NCI-H146 (cell line): ENCODE results near the gene GLT8D1.

Experiments used
- DNase-seq: peaks from one replicate; lab custom pipeline; 2025; lab: John Stamatoyannopoulos, UW

The GLT8D1 gene

DNA sequence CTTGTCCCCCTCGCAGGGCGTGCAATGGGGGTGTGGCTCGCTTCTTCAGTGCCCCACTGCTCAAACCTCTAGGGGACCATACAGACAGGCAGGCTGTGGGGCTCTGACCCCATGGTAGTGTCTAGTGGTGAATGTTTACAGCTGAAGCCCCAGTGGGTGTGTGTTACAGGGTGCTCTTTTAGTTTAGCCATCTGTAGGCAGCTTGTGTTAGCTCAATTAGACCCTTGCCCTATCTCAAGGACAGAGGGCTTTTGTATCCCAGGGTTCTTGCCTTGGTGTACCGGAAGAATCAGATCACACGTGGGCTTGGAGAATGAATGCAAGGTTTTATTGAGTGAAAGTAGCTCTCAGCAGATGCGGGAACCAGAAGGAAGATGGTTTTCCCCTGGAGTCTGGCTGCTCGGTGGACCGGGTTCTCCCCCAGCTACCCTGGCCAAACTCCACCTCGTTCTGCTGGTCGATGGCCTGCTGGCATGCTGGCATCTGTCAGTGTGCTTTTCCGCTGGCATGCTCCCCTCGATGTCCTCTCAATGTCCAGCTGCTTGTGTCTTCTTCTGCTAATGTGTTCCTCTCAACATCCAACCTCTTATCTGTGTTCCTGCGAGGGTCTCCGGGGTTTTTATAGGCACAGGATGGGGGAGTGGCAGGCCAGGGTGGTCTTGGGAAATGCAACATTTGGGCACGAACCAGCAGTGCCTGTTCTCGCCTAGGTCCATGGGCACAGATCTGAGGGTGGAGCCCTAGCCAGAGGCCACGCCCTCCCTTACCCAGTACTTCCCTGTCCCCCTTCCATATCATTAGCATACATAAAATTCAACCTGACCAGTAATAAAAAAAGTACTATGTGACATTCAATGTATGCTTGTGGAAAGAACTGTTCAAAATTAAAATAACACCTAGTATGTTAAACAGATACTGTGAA, 7.0 kb upstream of the GLT8D1 start:
- DNase-seq, result no peak

DNA sequence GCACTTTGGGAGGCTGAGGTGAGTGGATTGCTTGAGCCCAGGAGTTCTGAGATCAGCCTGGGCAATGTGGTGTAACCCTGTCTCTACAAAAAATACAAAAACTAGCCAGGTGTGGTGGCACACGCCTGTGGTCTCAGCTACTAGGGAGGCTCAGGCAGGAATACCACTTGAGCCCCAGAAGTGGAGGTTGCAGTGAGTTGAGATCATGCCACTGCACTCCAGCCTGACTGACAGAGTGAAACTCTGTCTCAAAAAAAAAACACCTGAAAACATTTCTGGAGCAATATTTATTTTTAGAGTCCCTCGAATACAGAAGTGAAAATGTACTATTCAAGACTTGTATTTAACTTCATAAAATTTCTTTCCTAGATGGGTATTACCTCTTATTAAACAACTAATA, 4.9 kb upstream of the GLT8D1 start:
- DNase-seq, result no peak

GRCh38 chr3:52707585-52707984, 2.0 kb upstream of the GLT8D1 start:
- no peak for DNase-seq

DNA sequence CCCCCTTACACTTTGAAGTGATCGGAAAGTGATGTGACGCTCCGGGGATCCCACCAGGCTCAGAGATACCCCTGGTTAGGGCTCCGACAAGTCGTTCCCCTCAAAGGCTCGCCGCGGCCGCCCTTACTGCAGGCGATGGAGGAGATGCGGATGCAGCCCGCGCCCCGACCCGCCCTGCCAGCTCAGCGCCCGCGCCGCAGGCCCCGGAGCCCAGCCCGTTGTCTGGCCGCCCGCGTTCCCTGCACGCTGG, 228 bp downstream of the GLT8D1 start:
- DNase-seq, result no peak

DNA sequence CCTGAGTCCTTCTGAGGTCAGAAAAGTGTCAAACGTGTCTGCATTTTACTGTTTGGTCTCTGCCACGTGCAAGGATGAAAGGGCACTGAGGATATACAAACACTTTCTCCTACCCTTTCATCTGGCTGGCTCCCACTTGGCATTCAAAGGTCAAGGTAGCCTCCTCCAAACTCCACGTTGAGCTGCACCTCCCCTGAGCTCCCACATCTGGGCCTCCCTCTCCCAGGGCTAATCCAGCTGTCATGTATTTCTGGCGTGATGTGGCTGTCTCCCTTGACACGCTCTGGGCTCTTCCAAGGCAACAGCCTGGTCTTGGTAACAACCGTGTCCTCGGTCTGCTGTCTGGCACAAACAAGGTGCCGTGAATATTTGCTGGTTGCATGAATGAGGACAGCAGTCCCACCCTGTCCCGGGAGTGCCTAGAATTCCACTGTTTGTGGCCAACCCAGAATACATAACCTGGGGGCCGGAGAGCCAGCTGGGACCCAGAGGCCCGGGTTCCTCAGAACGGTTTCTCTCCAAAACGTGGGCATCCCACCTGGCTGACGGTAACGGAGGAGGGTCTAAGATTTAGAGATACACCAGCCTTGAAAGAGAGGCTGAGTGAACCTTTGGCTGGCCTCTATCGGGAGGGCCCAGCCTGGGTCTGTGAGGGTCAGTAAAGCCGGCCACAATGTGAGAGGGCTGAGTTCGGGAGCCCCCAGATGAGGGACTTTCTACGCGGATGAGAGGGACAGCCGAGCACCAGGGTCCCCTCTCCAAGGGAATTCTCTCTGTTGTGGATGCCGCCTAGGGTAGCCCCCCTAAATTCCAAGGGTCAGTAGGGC, 767 bp downstream of the GLT8D1 start:
- peak; percentile 5 for DNase-seq

GRCh38 chr3:52703341-52703740, 2.2 kb downstream of the GLT8D1 start:
- no peak for DNase-seq

DNA sequence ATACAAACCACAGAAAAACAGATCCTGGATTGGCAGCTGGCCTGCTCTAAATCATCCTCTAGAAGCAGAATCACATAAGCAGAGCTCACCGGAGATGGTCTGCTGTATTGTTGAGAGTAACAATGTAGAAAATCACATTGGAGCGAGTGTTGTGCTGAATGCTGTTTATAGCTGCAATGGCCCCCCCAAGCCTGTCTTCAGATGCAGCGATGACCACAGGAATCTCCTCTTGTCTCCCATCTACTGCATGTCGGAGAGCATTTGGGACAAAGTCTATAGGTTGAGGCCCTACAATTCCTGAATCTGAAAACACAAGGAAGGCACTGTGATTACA, 8.0 kb downstream of the GLT8D1 start:
- DNase-seq, result no peak

- no peak for DNase-seq
These were observed 8.6 kb downstream of the GLT8D1 start for GRCh38 chr3:52696830-52697631.

DNA sequence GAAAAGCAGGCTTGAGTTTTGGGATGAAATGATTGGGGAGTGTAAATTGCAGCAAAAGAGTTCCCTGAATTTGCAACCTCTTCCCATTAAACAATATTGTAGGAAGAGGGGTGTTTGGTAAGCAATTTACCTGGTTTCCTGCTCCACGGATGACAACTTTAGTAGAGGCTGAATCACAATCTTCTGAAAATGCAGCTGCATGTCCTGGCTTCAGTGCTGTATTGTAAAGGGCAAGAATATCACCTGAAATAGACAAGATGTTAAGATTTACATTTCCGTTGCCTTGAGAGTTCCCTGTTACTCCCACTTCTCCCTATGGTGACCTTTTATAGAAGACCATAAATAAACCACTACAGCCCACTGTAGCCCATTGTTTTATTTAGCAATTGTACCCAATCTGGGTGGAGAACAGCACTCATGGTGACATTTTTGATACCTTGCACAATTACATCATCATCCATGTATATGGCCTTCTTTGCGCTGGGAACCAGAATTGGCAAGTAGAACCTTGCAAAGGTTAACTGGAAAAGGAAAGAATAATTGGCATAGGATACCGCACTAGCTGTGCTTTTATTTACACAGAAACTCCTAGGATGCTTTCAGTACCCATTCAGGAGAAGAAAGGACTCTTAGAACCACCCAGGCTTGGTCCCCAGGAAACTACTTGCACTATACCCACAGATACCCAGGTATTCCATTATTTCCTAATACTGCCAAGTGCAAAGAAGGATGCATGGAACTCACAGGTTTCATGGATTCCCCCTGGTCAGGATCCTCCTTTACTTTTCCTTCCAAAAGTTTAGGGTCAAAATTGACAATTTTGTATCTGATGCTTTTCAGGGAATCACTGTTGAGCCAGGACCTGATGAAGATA, 9.6 kb downstream of the GLT8D1 start:
- DNase-seq, result no peak

DNA sequence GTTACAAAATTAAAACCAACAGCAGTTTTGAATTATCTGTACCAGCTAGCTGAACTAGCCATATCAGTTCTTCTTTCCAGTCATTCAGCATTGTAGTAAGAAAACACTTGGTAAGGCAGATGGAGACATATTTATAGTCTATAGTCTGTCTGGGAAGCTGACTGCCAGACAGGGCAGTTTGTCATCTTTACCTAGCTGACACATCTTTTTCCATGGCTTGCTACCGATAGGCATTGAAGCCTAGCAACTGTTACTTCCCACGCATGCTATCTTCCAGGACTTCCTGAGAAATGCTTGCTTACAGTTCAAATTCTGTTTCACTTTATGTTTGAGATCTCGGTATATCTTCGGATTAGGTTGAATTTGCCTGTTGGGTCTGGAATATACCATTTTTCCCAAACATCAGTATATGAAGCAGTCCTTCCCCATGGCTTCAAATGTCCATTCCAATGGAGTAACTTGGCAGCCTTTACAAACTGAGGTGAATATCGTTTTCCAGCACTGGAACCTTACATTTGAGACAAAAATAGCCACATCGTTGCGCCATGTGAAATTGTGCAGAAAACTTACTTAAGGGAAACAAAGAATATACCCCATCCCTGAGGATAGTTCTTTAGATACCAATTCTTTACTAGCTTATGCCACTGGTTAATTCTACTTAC, 10.9 kb downstream of the GLT8D1 start:
- no peak for DNase-seq

GRCh38 chr3:52693071-52693470, 12.5 kb downstream of the GLT8D1 start:
- no peak for DNase-seq

- DNase-seq, result no peak
These were observed 15.0 kb downstream of the GLT8D1 start for GRCh38 chr3:52690560-52690959.

- no peak for DNase-seq
These were observed 16.4 kb downstream of the GLT8D1 start for GRCh38 chr3:52689151-52689550.

DNA sequence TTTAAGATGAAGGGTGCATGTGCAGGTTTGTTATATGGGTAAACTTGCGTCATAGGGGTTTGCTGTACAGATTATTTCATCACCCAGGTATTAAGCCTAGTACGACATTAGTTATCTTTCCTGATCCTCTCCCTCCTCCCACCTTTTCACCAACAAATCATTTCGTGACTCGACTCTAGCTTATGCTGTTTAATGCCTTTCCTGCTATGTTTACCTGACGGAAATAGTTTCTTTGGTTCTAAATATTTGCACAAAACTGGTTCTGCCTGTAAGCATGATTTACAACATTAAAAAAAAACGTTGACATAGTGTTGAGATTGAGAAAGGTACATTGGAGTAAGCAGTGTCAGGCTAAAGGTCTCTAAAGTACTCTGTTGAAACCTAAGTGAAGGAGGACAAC, 17.3 kb downstream of the GLT8D1 start:
- no peak for DNase-seq

- peak; percentile 88 for DNase-seq
These were observed 19.6 kb downstream of the GLT8D1 start, which contains the start of the genes GNL3 and PBRM1 for GRCh38 chr3:52685709-52686691. GNL3 (plus strand) TSS chr3:52686032; CDS start chr3:52686093, 61 bp downstream. PBRM1 (minus strand) TSS chr3:52685913.

DNA sequence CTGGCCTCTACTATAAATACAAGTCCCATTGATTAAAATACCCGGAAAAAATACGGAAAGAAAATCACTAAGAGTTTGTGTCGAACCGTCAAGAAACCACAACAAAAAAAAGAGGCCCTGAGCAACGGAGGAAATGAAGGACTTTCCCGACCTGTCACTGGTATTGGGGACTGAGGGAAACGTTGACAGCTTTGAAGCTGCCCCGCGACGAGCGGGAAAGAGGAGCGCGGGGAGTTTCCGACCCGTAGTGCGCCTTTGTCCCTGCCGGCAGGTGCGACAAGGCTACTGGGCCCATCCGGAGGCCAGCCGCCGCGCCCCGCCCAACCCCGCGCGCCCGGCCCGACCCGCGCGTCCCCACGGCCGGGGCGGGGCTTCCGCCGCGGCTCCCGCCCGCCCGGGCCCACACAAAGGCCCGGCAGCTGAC, 20.3 kb downstream of the GLT8D1 start:
- DNase-seq, result peak; percentile 84

GRCh38 chr3:52684184-52684583, 21.4 kb downstream of the GLT8D1 start:
- no peak for DNase-seq

DNA sequence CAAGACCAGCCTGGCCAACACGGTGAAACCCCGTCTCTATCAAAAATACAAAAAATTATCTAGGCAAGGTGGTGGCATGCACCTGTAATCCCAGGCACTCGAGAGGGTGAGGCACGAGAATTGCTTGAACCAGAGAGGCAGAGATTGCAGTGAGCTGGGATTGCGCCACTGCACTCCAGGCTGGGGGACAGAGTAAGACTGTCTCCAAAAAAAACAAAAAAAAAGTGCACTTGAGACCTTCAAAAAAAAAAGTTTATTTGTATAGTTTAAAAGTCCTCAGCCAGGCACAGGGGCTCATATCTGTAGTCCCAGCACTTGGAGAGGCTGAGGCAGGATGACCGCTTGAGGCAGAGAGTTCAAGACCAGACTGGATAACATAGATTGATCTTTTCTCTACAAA, 22.0 kb downstream of the GLT8D1 start:
- DNase-seq, result no peak

DNA sequence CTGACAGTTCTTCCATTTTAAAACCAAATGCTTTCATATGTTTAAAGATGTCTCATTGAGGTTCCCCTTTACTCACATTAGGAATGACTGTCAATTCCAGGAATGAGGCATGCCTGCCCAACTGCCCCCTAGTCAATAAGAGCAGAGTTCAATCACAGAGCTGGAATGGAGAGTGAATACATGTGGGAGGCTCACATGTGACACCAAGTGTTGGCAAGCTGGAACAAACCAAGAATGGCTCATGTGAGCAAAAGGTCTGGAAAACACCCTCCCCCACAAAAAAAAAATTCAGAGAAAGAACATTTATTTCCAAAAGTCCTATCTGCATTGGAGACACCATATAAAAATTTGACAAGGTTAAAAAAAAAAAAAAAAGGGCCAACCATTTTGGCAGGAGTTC, 23.6 kb downstream of the GLT8D1 start:
- no peak for DNase-seq

GRCh38 chr3:52681596-52681995, 24.0 kb downstream of the GLT8D1 start:
- no peak for DNase-seq
